SK-N-SH treated with all-trans-retinoic acid at 6 μM for 48 hours (cell line): ENCODE data around the gene APOBEC4.

Source experiments
- ARNTL ChIP-seq: fragments of 450-650 bp; formaldehyde crosslinking; IDR thresholded peaks from 2 replicates; pipeline ENCODE4 v1.5.0; 2020; ENCODE audit warnings: low read depth, mild to moderate bottlenecking, moderate library complexity, borderline replicate concordance
- CSDC2 ChIP-seq: fragments of 250-450 bp; sonication (Bioruptor Pico); IDR thresholded peaks from 2 replicates; pipeline ENCODE4 v1.5.0; 2020; ENCODE audit warnings: mild to moderate bottlenecking, moderate library complexity
- ESRRG ChIP-seq: fragments of 250-450 bp; sonication (Bioruptor Pico); IDR thresholded peaks from 2 replicates; pipeline ENCODE4 v1.6.1; 2021; ENCODE audit warnings: mild to moderate bottlenecking
- OSR1 ChIP-seq: fragments of 250-450 bp; sonication (Bioruptor Pico); IDR thresholded peaks from 2 replicates; pipeline ENCODE4 v1.8.0; 2022; ENCODE audit warnings: moderate library complexity, mild to moderate bottlenecking, inconsistent platforms
- SNAI2 ChIP-seq: fragments of 250-450 bp; sonication (Bioruptor Pico); IDR thresholded peaks from 2 replicates; pipeline ENCODE4 v1.5.0; 2020; ENCODE audit warnings: mild to moderate bottlenecking, moderate library complexity
- TOX ChIP-seq: fragments of 250-450 bp; sonication (Bioruptor Pico); IDR thresholded peaks from 2 replicates; pipeline ENCODE4 v1.8.0; 2021; ENCODE audit warnings: mild to moderate bottlenecking, moderate library complexity, borderline replicate concordance
- ZFP3 ChIP-seq: fragments of 250-450 bp; sonication (Bioruptor Pico); IDR thresholded peaks from 2 replicates; pipeline ENCODE4 v1.5.0; 2020; ENCODE audit warnings: mild to moderate bottlenecking, moderate library complexity
- ZNF565 ChIP-seq: fragments of 450-650 bp; formaldehyde crosslinking; conservative IDR thresholded peaks from 2 replicates; pipeline ENCODE4 v1.5.0; 2020; ENCODE audit warnings: low read depth, mild to moderate bottlenecking, moderate library complexity
- ZNF8 ChIP-seq: fragments of 450-650 bp; formaldehyde crosslinking; IDR thresholded peaks from 2 replicates; pipeline ENCODE4 v1.5.0; 2020; ENCODE audit warnings: mild to moderate bottlenecking, moderate library complexity
- TF ChIP-seq, protein P1 (sequence below): fragments of 250-450 bp; sonication (Bioruptor Pico); IDR thresholded peaks from 2 replicates; pipeline ENCODE4 v1.8.0; 2020; ENCODE audit warnings: mild to moderate bottlenecking, moderate library complexity, borderline replicate concordance
- TF ChIP-seq, protein P2 (sequence below): fragments of 250-450 bp; sonication (Bioruptor Pico); IDR thresholded peaks from 2 replicates; pipeline ENCODE4 v1.8.0; 2021; ENCODE audit warnings: low read depth, mild to moderate bottlenecking, moderate library complexity, borderline replicate concordance

DNA sequence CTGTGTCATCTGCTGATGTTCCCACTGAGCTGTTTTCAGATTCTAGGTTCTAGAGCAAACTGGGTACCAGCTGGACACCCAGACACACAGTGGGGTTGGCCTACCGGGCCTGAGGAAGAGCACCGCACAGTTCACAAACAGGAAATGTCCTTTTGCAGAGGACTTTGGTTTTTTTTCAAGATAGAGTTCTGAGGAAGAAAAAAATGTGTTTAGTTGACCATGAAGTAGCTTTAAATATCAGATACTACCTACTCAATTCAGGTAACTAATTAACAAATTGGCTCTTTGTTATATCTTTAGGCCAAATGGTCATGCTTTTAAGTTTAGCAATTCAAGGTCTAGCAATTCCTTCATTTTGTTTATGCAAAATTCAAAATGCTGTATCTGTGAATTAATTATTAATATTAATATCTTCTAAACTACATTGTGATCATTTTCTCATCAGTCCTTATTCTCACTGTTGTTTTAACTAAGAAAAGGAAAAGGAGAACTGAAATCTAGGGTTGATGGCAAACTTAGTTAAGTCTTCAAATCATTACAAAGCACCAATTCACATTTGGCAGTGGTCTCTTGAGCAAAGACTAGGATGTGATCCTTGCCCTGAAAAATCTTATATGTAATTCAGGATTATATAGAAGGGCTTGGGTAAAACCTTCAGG, 45.7 kb downstream of the APOBEC4 start:
- TF ChIP-seq ZFP3 (CRISPR knock-in tag) (no peak), ARNTL (no peak), SNAI2 (CRISPR knock-in tag) (no peak), ZNF8 (no peak), ESRRG (CRISPR knock-in tag) (no peak), TOX (CRISPR knock-in tag) (no peak), CSDC2 (CRISPR knock-in tag) (no peak), OSR1 (CRISPR knock-in tag) (no peak), ZNF565 (CRISPR knock-in tag) (no peak)
- TF ChIP-seq, protein P1, sequence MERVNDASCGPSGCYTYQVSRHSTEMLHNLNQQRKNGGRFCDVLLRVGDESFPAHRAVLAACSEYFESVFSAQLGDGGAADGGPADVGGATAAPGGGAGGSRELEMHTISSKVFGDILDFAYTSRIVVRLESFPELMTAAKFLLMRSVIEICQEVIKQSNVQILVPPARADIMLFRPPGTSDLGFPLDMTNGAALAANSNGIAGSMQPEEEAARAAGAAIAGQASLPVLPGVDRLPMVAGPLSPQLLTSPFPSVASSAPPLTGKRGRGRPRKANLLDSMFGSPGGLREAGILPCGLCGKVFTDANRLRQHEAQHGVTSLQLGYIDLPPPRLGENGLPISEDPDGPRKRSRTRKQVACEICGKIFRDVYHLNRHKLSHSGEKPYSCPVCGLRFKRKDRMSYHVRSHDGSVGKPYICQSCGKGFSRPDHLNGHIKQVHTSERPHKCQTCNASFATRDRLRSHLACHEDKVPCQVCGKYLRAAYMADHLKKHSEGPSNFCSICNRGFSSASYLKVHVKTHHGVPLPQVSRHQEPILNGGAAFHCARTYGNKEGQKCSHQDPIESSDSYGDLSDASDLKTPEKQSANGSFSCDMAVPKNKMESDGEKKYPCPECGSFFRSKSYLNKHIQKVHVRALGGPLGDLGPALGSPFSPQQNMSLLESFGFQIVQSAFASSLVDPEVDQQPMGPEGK: no peak
- TF ChIP-seq, protein P2, sequence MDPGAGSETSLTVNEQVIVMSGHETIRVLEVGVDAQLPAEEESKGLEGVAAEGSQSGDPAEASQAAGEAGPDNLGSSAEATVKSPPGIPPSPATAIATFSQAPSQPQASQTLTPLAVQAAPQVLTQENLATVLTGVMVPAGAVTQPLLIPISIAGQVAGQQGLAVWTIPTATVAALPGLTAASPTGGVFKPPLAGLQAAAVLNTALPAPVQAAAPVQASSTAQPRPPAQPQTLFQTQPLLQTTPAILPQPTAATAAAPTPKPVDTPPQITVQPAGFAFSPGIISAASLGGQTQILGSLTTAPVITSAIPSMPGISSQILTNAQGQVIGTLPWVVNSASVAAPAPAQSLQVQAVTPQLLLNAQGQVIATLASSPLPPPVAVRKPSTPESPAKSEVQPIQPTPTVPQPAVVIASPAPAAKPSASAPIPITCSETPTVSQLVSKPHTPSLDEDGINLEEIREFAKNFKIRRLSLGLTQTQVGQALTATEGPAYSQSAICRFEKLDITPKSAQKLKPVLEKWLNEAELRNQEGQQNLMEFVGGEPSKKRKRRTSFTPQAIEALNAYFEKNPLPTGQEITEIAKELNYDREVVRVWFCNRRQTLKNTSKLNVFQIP (CRISPR knock-in tag): no peak
